C4-2B (cell line): Measurements from ENCODE around the gene SEBOX.

ENCODE experiments used
- ZFX ChIP-seq: fragments of 450-650 bp; IDR thresholded peaks from 2 replicates; pipeline ENCODE4 v1.6.1; 2017
- TF ChIP-seq, protein P1 (sequence below): fragments of 450-650 bp; conservative IDR thresholded peaks from 2 replicates; pipeline ENCODE4 v1.5.1; 2017; ENCODE audit warnings: mild to moderate bottlenecking

- TF ChIP-seq, protein P1, sequence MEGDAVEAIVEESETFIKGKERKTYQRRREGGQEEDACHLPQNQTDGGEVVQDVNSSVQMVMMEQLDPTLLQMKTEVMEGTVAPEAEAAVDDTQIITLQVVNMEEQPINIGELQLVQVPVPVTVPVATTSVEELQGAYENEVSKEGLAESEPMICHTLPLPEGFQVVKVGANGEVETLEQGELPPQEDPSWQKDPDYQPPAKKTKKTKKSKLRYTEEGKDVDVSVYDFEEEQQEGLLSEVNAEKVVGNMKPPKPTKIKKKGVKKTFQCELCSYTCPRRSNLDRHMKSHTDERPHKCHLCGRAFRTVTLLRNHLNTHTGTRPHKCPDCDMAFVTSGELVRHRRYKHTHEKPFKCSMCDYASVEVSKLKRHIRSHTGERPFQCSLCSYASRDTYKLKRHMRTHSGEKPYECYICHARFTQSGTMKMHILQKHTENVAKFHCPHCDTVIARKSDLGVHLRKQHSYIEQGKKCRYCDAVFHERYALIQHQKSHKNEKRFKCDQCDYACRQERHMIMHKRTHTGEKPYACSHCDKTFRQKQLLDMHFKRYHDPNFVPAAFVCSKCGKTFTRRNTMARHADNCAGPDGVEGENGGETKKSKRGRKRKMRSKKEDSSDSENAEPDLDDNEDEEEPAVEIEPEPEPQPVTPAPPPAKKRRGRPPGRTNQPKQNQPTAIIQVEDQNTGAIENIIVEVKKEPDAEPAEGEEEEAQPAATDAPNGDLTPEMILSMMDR = no peak
- no peak for TF ChIP-seq ZFX
Observed at GRCh38 chr17:28363186-28363585, 1.8 kb downstream of the SEBOX start.
